ENCODE results near the gene ASB2.

Gene ASB2

DNA sequence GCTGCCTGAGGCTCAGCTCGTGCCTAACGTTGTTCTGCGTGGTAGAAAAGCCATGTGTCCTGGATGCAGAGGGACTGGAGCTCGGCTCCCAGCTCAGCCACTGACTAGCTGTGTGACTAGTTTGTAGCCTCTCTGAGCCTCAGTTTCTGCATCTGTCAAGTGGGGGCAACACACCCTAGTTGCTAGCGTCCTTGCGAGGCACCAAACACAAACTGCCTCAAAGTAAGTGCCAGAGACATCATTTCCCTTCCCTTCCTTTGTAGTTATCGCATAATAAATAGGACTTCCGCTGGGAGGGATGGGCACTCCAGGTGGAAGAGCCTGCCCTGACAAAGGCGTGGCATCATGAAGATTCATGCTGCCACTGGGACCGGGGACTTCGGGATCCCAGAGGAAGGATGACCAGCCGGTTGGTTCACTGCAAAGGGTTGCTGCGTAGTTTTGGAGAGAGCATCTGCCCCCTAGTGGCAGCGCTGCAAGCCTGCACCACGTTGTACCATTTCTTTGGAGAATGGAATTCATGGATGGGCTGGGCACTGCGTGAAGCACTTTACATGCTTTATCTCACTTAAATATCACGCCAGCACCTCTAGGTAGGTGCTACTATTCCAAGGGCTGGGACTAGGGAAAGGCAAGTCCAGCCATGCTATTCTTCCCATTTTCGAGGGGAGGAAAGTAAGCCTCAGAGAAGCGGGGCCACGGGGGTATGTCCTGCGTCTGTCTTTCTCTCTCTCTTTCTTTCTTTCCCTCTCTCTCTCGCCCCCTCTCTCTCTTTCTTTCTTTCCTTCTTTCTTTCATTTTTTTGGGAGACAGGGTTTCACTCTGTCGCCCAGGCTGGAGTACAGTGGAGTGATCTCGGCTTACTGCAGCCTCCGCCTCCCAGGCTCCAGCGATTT, 25.4 kb upstream of the ASB2 start:
- in situ Hi-C loops (cut with HindIII; ENCODE audit: low sequenced_read_pairs): no loop called here

DNA sequence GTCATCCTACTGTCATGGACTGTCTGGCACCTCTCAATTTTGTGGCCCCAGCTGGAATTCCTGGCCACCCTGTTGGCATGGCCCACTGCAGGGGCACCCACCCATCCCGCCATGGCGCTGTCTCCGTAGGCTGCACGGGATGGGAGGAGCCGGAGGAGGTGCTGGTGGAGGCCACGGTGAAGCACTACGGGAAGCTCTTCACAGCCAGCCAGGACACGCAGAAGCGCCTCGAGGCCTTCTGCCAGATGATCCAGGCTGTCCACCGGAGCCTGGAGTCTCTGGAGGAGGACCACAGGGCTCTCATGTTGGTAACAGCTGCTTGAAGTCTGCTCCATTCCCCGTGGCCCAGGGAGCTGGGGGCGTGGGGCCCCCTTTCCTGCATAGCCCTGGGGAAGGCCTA, 24.6 kb upstream of the ASB2 start:
- in situ Hi-C loops (cut with HindIII; ENCODE audit: low sequenced_read_pairs): no loop called here

DNA sequence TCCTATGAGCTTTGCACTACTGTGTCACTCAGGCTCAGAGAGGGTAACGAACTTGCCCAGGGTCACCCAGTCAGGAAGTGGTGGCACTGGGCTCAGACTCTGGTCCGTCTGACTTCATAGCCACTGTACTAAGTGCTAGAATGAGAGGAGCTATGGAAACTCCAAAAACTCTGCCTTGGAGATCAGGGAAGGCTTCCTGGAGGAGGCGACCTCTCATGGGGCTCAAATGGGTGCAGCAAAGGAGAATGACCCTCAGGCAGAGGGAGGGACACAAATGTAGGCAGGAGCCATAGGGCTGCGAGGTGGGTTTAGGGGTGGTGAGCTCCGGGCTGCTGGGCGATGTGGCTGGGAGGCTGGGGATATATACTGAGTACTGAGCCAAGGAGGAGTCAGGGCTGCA, 23.9 kb upstream of the ASB2 start:
- in situ Hi-C loops (cut with HindIII; ENCODE audit: low sequenced_read_pairs): no loop called here

DNA sequence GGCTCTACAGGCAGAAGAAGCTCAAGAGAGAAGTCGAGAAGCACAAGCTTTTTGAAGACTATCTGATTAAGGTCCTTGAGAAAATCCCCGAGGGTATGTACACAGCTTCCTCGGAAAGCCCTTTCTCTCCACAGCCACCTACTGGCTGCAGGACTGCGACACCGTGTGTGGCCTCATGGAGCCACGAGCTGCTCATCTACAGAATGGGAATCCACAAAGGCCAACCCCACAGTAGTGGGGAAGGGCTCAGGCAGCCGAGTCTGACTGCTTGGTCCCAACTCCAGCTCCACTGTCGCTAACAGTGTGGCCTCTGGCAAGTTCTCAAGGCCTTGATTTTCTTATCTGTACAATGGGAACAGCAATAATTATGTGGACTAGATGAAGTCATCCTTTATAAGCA, 23.2 kb upstream of the ASB2 start:
- in situ Hi-C loops (cut with HindIII; ENCODE audit: low sequenced_read_pairs): no loop called here

DNA sequence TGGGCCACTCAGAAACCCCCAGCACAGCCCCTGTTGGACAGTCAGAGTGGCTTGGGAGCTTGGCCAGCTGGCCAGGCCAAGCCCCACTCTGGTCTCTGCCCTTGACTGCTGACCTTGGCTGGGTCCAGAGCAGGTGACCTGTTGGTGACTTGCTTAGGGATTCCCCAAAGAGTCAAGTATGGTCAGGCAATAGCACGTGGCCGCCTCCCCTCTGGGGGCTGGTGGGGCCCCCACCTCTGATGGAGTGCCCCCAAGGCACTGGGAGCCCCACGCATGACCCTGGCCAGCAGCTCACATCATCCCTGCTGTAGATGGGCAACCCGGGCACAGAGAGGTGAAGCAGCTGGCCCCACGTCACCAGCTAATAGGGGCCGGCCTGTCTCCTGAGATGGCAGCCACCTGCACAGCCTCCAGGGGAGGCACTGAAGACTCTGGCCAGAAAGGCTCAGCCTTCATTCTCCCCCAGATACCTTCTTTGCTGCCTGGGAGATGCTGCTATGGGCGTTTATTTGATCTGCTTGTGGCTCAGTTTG, 22.6 kb upstream of the ASB2 start:
- in situ Hi-C loops (cut with HindIII; ENCODE audit: low sequenced_read_pairs): no loop called here

DNA sequence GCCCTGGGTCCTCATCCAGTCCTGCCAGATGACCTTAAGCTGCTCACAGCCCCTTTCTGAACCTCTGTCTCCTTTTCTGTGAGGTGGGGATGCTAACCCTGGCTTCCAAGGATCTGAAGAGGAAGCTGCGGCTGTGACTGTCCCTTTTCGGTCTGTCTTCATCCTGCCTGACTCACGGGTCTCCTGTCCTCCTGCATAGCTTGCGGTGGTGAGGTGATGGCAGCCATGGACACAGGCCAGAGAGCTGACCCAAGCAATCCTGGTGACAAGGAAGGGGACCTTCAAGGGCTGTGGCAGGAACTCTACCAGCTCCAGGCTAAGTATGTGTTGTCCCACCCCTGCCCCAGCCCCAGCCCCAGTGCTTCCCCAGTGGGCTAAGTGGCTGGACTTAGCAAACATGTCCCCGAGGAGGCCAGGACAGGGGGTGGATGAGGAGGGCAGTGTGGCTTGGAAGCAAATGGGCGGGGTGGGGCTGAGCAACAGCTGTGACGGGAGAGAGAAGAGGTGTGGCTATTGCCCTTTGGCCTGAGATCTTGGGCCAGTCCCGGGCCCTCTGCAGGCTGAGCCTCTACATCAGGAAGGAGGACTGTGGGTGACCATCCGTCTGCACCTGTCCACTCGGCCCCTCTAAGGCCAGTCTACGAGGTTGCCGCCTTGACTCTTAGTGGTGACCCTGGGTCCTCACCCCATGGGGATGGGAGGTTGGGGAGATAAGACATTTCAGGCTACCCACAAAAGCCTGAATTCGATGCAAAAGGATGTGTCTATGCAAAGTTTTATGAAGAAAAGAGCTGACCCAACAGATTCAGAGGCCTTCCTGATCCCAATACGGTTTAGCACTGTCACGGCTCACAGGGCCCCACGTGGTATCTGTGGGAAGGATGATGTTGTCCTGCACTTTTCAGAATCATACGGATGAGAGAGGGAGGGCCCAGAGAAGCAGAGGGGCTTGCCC, 21.8 kb upstream of the ASB2 start:
- in situ Hi-C loops (cut with HindIII; ENCODE audit: low sequenced_read_pairs): no loop called here

DNA sequence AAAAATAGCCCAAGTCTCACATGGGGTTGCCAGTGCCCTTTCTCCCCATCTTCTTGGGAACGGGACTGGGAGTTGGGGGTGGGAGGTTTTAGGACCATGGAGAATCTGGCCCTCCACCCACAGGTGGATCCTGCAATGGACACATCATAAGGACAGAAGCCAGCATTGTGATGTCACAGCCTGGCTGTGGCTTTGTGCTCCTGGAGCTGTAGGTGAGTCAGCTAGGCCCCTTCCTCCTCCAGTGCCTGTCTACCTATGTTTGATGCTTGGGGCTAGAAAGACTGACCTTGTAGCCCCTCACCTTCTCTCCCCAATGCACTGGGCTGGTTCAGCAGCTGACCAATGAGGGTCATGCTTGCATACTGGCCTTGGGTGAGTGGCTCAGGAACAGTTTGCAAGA, 20.7 kb upstream of the ASB2 start, which contains the start of gene CCDC197:
TSS of gene CCDC197 (plus strand) at position 220 of the 400 bp plus-strand sequence. CDS start 831 bp downstream, outside the sequence.
- in situ Hi-C loops (cut with HindIII; ENCODE audit: low sequenced_read_pairs): no loop called here

DNA sequence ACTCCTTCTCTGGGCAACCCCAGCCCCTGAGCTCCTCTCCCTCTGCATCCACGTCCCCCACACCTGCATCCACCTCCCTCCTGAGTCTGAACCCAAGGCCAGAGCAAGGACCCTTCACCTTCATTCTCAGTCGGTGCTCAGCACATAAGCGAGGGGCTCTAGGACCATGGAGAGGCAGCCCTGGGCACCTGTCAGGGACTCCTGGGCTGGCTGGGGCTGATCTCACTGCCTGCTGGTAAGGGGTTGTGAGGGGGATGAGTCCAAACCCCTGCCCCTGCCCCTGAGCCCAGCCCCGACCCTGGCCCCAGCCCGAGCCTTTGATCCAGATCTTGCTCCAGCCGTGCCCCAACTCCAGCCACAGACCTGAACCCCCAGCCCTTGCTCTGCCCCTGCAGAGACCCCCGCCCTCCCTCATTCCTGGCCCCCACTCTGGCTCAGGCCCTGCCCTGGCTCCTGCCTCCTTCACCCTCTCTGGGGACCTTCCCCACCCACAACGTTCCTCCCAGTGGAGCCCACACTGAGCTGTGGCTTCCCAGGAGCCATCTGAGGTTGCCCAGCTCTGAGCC, 19.8 kb upstream of the ASB2 start:
- in situ Hi-C loops (cut with HindIII; ENCODE audit: low sequenced_read_pairs): no loop called here

DNA sequence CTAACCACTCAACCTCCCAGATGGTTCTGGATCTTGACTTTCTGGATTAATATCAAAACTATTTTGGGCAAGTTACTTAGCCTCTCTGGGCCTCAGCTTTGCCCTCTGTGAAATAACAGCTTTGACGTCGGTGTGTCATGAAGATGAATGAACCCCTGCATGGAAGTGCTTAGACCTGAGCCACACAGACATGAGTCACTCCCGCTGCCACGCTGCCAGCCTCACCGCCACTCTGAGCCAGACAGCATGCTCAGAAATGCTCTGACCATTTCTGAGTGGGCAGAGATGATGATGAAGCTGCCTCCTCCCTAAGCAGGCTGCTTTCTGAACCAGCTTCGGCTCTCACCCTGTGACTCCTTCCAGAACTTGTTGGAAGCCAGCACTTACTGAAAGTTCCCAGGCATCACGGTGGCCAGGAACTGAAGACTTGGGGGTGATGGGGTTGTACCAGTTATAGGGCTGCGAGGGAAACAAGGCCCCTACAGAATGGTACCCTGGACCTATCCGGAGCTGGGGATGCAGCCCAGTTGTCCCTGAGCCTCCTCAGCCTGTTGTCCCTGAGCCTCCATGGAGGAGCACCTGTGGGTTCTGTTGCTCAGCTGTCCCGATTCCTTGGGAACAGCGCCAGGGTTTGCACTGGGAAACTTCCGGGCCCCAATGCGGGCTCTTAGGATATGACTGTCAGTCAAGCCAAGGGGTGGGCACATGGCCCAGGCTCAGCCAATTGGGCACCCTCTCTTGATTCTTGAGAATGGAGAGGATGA, 18.7 kb upstream of the ASB2 start:
- in situ Hi-C loops (cut with HindIII; ENCODE audit: low sequenced_read_pairs): no loop called here

DNA sequence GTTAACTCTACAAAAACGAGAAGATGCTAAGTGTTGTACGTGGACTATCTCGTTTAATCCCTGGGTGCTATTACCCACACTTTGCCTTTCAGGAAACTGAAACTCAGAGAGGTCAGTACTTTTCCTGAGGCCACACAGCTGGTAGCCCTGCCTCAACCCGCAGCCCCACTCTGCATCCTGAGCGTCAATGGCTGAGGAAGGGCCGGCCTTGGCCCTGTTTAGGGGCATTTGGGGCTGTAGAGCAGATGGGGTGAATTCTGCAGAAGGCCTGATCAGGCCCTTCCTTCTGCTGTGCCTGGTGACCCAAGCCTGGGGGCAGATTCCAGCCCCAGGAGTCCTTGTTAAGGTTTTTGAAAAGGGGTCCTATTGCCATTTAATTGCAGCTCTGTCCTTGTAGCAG, 17.0 kb upstream of the ASB2 start:
- in situ Hi-C loops (cut with HindIII; ENCODE audit: low sequenced_read_pairs): no loop called here

DNA sequence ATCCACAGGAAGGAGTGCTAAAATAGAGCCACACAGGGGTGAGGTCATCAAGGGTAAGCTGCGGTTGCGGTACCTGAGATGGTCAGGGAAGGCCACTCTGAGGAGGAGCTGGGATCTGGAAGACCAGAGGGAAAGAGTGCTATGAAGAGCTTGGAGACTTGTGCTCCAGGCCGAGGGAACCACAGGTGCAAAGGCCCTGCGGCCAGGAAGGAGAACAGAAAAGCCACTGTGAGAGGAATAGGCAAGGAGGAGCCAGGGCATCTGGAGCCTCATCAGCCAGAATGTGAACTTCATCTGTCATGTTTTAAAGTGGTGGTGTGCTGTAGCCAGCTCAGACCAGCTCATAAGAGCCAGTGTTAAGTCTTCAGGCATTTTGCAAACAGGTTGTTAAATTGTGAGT, 15.3 kb upstream of the ASB2 start:
- in situ Hi-C loops (cut with HindIII; ENCODE audit: low sequenced_read_pairs): no loop called here

DNA sequence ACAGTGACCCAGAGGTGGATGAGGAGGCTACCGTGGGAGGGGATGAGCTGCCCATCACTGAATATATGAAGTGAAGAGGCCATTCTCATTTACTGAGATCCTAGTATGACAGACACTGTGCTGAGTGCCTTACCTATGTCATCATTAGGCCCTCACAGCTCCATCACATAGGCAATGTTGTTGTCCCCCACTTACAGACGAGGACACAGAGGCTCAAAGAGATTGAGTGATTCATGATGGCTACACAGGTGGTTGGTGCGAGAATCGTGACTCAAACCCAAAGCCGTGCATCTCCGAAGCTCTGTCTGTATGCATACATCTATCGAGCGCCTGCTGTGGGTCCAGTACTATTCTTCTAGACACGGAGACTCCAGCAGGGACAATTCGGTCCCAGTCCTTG, 14.8 kb upstream of the ASB2 start:
- in situ Hi-C loops (cut with HindIII; ENCODE audit: low sequenced_read_pairs): no loop called here

DNA sequence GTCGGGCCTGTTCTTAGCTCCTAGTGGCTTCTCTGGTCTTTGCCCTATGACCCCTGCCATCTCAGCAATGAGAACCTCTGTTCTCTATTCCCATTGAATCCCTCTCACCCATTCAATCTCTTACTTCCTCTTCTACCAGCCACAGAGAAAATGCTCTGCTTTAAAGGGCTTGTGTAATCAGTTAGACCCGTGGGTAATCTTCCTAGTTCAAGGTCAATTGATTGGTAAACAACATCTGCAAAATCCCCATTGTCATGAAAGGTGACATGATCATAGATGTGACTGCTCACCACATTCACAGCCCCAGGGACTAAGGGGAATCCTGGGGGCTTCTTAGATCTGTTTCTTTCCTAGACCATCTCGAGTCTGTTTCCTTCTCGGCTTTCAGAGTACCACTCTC, 13.6 kb upstream of the ASB2 start:
- in situ Hi-C loops (cut with HindIII; ENCODE audit: low sequenced_read_pairs): no loop called here

DNA sequence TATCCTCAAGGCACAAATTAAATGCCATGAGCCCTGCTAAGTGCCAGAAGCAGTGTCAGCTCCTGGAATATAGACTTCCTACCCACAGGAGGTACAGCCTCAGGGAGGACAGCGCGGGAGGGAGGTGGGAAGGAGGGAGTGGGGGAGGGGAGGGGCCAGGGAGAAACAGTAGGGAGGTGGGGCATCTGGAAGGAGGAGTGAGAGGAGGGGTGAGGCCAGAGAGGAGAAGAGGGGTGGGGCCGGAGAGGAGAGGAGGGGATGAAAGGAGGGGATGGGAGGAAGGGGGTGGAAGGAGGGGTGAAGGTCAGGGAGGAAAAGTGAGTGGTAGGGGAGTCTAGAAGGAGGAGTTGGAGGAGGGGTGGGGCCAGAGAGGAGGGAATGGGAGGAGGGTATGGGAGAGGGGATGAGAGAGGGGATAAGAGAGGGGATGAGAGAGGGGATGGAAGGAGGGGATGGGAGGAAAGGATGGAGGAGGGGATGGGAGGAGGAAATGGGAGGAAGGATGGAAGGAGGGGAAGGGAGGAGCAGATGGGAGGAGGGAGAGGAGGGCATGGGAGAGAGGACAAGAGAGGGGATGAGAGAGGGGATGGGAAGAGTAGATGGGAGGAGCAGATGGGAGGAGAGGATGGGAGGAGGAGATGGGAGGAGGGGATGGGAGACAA, 11.6 kb upstream of the ASB2 start:
- in situ Hi-C loops (cut with HindIII; ENCODE audit: low sequenced_read_pairs): no loop called here

DNA sequence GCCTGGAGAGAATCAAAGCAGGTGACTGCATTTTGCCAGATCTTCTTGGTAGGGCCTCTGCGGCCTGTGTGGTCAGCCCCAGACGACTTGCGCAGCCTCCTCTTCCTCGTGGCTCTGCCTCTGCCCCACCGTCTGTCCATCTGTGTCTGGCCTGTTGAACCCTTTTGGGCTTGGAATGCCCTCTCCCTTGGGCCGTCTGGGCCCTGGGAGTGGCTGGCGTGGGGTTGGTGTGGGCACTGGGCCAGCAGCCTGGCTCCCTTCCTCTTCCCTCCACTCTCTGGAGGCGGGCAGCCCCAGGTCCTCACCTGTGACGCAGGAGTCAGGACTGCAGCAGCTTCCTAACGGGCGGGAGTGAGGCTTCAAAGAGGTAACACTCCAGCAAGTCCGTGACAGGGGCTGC, 11.0 kb upstream of the ASB2 start:
- in situ Hi-C loops (cut with HindIII; ENCODE audit: low sequenced_read_pairs): no loop called here

DNA sequence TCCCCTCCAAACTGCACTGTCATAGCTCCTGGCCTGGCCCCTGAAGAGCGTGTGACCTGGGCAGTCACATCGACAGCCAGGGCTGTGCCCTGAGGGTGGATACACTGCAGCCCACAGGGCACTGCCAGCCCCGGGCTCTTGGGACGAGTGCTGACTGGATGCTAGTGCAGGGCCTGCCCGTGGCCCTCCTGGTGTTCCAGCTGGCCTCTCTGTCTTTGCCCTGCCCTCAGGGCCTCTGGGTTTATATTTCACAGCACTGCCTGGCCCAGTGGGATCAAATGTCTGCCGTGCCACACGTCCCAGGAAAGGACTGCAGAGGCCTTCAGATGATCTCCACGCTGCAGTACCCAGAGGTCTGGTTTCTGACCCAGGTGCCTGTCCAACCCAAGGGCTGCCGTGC, 10.6 kb upstream of the ASB2 start:
- in situ Hi-C loops (cut with HindIII; ENCODE audit: low sequenced_read_pairs): no loop called here

DNA sequence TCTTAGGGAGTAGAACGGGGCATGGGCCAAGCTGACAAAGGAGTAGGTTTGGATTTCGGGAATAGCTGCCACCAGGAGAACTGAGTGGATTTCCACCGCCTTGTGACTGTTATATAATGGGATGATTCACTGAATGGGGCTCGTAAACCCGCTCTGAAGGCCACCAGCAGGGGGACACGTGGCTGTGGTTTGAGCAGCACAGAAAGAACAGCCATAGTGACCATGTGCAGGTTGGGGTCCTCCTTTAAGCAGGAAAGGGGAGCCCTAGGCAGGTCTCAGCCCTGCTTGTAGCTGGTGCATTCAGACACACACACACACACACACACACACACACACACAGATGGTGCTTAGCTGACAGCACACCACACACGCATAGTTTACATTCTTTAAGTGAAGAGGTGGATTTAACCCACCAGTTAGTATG, 8.6 kb upstream of the ASB2 start:
- in situ Hi-C loops (cut with HindIII; ENCODE audit: low sequenced_read_pairs): no loop called here

DNA sequence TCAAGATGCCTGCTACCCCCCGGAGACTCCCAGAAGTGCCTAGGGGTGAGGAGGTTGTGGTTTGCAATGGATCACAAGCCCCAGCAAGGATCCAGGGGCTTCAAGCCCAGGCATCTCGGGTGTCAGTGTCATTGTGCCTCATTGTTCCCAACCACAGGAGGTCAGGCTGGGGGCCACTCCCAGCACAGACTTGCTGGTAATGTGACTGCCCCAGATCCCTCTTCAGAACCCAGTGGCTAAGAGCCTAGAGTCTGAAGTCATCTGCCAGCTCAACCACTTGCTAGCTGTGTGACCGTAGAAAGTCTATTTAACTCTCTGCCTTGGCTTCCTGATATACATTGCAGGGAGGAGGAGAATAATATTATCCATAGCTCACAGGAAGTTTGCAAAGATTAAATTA, 7.7 kb upstream of the ASB2 start:
- in situ Hi-C loops (cut with HindIII; ENCODE audit: low sequenced_read_pairs): no loop called here

DNA sequence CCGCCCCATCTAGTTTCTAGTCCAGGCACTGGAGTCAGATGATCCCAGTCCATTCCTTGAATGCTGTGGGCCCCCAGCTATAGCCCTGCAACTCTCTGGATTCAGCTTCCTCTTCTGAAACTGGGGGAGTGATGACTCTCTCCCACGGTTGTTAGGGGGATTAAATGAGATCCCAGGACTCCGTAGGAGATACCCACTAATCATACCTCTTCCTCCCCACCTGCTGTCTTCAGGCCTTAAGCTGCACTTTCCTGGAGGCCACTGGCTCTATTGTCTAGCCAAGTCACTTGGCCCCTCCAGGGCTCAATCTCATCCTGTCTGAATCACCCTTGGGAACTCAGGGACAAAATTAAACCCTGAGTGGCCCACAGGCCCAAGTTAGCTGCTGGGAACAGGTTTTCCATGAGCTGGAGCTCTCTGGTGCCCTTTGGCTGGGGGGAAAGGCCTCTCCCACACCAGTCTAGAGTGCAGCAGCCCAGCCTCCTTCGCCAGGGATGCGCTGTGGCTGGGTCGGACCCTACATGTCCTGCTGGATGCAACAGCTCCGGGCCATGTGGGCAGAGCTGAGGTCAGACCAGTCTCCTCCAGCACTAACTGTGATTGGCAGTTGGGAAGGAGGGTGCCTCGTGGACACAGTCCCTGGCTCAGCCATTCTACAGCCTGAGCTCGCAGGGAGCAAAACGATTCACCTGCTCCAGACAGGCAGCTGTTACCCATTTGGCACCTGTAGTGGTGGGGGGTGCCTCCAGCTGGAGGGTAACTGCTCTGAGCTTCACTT, 6.0 kb upstream of the ASB2 start:
- in situ Hi-C loops (cut with HindIII; ENCODE audit: low sequenced_read_pairs): no loop called here

All from DLD1 (cell line).